GM21360 (cell line): ENCODE measurements around the gene GNG12.
"Not testable (repeated sequence)": the region's sequence is repeated elsewhere in the genome, so short reads cannot be mapped to it uniquely, and the experiment has no call there.

Experiments
- ATAC-seq: cut with Tn5 transposase; IDR thresholded peaks from one replicate; pipeline ENCODE4 v1.9.1; 2021; ENCODE audit warnings: mild to moderate bottlenecking, moderate library complexity; ENCODE audit not compliant: unreplicated experiment

The GNG12 gene

GRCh38 chr1:67735806-67736627, 97.2 kb downstream of the GNG12 start:
- ATAC-seq: peak; percentile 90

GRCh38 chr1:67735206-67735605, 98.1 kb downstream of the GNG12 start:
- ATAC-seq: no peak

GRCh38 chr1:67734323-67734690, 99.0 kb downstream of the GNG12 start:
- ATAC-seq: no peak

- no peak for ATAC-seq
Measured at GRCh38 chr1:67733681-67734322, 99.5 kb downstream of the GNG12 start.

- ATAC-seq: peak; percentile 36
Measured at GRCh38 chr1:67732750-67733151, 100.5 kb downstream of the GNG12 start.

- no peak for ATAC-seq
Measured at GRCh38 chr1:67731322-67731721, 101.9 kb downstream of the GNG12 start.

GRCh38 chr1:67730312-67730711, 103.0 kb downstream of the GNG12 start:
- ATAC-seq: not testable (repeated sequence)

- no peak for ATAC-seq
Measured at GRCh38 chr1:67729872-67730271, 103.4 kb downstream of the GNG12 start.

GRCh38 chr1:67726224-67726623, 107.0 kb downstream of the GNG12 start:
- no peak for ATAC-seq

- no peak for ATAC-seq
Measured at GRCh38 chr1:67724928-67725560, 108.2 kb downstream of the GNG12 start.

- peak; percentile 56 for ATAC-seq
Measured at GRCh38 chr1:67723620-67724019, 109.6 kb downstream of the GNG12 start.

- ATAC-seq: no peak
Measured at GRCh38 chr1:67723126-67723525, 110.1 kb downstream of the GNG12 start.

GRCh38 chr1:67722292-67722944, 110.8 kb downstream of the GNG12 start:
- no peak for ATAC-seq

GRCh38 chr1:67721650-67722291, 111.5 kb downstream of the GNG12 start:
- ATAC-seq: no peak

- no peak for ATAC-seq
Measured at GRCh38 chr1:67721112-67721511, 112.2 kb downstream of the GNG12 start.

GRCh38 chr1:67719329-67720196, 113.7 kb downstream of the GNG12 start:
- no peak for ATAC-seq

- ATAC-seq: no peak
Measured at GRCh38 chr1:67717876-67718275, 115.4 kb downstream of the GNG12 start.

- ATAC-seq: no peak
Measured at GRCh38 chr1:67716800-67717199, 116.5 kb downstream of the GNG12 start.

- ATAC-seq: no peak
Measured at GRCh38 chr1:67715819-67716218, 117.4 kb downstream of the GNG12 start.
